OCI-LY1 (cell line): ENCODE measurements around the gene ATP11A.

Source experiments
- H2AFZ ChIP-seq: fragments of 200-600 bp; sonication (generic), shearing (Covaris generic); 2 replicates; pipeline ENCODE4 v1.6.0; 2014; ENCODE audit warnings: antibody characterized with exemption, mild to moderate bottlenecking, low read length
- H3F3A ChIP-seq: fragments of 200-600 bp; sonication (generic), shearing (Covaris generic); 2 replicates; pipeline ENCODE4 v1.6.0; 2014; ENCODE audit warnings: mild to moderate bottlenecking, antibody characterized with exemption, low read length, moderate library complexity; ENCODE audit not compliant: insufficient read depth
- H3K27ac ChIP-seq: fragments of 200-600 bp; sonication (generic); 2 replicates; pipeline ENCODE4 v1.5.1; 2014; ENCODE audit warnings: low read length, mixed run types, mild to moderate bottlenecking, low read depth; ENCODE audit not compliant: poor library complexity, severe bottlenecking
- H3K27me3 ChIP-seq: fragments of 200-600 bp; sonication (generic); 2 replicates; pipeline ENCODE4 v1.6.0; 2014; ENCODE audit warnings: antibody characterized with exemption, mild to moderate bottlenecking, low read length, moderate library complexity; ENCODE audit not compliant: insufficient read depth
- H3K36me3 ChIP-seq: fragments of 200-600 bp; sonication (generic); 2 replicates; pipeline ENCODE4 v1.6.1; 2014; ENCODE audit warnings: mild to moderate bottlenecking, antibody characterized with exemption, low read length, moderate library complexity, mixed read lengths; ENCODE audit not compliant: insufficient read depth
- H3K4me1 ChIP-seq: fragments of 200-600 bp; sonication (generic); 2 replicates; pipeline ENCODE4 v1.5.1; 2014; ENCODE audit warnings: mild to moderate bottlenecking, low read length, moderate library complexity; ENCODE audit not compliant: insufficient read depth, severe bottlenecking
- H3K4me2 ChIP-seq: fragments of 200-600 bp; sonication (generic), shearing (Covaris generic); 2 replicates; pipeline ENCODE4 v1.6.1; 2014; ENCODE audit warnings: low read length
- H3K4me3 ChIP-seq: fragments of 200-600 bp; sonication (generic); 2 replicates; pipeline ENCODE4 v1.5.1; 2014; ENCODE audit warnings: low read length, low read depth, mild to moderate bottlenecking, mixed read lengths; ENCODE audit not compliant: poor library complexity, severe bottlenecking
- H3K79me2 ChIP-seq: fragments of 200-600 bp; shearing (Covaris generic); 2 replicates; pipeline ENCODE4 v1.6.1; 2016; ENCODE audit warnings: mixed run types, low read length, mixed read lengths; ENCODE audit not compliant: insufficient read depth
- H3K9ac ChIP-seq: fragments of 200-600 bp; sonication (generic), shearing (Covaris generic); 2 replicates; pipeline ENCODE4 v1.6.1; 2014; ENCODE audit warnings: mild to moderate bottlenecking, low read length, mixed read lengths
- H3K9me2 ChIP-seq: fragments of 200-600 bp; sonication (generic), shearing (Covaris generic); 2 replicates; pipeline ENCODE4 v1.6.1; 2014; ENCODE audit warnings: low read depth, mild to moderate bottlenecking, low read length, mixed read lengths
- H3K9me3 ChIP-seq: fragments of 200-600 bp; shearing (Covaris generic); 2 replicates; pipeline ENCODE4 v1.6.1; 2014; ENCODE audit warnings: low read length, mixed read lengths
- H4K20me1 ChIP-seq: fragments of 200-600 bp; sonication (generic), shearing (Covaris generic); 2 replicates; pipeline ENCODE4 v1.6.0; 2016; ENCODE audit warnings: mild to moderate bottlenecking, low read length; ENCODE audit not compliant: insufficient read depth
- EZH2 ChIP-seq: fragments of 200-600 bp; sonication (generic), shearing (Covaris generic); IDR thresholded peaks from 2 replicates; pipeline ENCODE4 v1.8.0; 2017; ENCODE audit warnings: borderline replicate concordance, mixed run types, mild to moderate bottlenecking, antibody characterized with exemption, low read length, moderate library complexity, mixed read lengths
- TF ChIP-seq, protein P1 (sequence below): fragments of 200-600 bp; sonication (generic), shearing (Covaris generic); IDR thresholded peaks from 2 replicates; pipeline ENCODE4 v1.5.1; 2017; ENCODE audit warnings: mild to moderate bottlenecking, antibody characterized with exemption, low read length, moderate library complexity, mixed read lengths

Gene ATP11A

GRCh38 chr13:112737294-112737693 is 47.5 kb downstream of the ATP11A start:
- no peaks in the 10 kb centered on the region; the same call in 1 of the 2 replicates for H4K20me1 ChIP-seq
- no peaks in the 10 kb centered on the region for H3K4me1 ChIP-seq
- no peaks in the 10 kb centered on the region for H3K9me3 ChIP-seq
- no peak overlapping the region for H2AFZ ChIP-seq
- no peak overlapping the region for H3K4me2 ChIP-seq
- H3K79me2 ChIP-seq: no peaks in the 10 kb centered on the region
- peaks cover 7% of the 10 kb centered on the region; the same call in 1 of the 2 replicates for H3K27me3 ChIP-seq
- no peaks in the 10 kb centered on the region for H3K9me2 ChIP-seq
- no peak overlapping the region for H3K27ac ChIP-seq
- no peak overlapping the region for H3K9ac ChIP-seq
- no peak for TF ChIP-seq EZH2
- TF ChIP-seq, protein P1, sequence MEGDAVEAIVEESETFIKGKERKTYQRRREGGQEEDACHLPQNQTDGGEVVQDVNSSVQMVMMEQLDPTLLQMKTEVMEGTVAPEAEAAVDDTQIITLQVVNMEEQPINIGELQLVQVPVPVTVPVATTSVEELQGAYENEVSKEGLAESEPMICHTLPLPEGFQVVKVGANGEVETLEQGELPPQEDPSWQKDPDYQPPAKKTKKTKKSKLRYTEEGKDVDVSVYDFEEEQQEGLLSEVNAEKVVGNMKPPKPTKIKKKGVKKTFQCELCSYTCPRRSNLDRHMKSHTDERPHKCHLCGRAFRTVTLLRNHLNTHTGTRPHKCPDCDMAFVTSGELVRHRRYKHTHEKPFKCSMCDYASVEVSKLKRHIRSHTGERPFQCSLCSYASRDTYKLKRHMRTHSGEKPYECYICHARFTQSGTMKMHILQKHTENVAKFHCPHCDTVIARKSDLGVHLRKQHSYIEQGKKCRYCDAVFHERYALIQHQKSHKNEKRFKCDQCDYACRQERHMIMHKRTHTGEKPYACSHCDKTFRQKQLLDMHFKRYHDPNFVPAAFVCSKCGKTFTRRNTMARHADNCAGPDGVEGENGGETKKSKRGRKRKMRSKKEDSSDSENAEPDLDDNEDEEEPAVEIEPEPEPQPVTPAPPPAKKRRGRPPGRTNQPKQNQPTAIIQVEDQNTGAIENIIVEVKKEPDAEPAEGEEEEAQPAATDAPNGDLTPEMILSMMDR: no peak
- H3K36me3 ChIP-seq: no peaks in the 10 kb centered on the region
- H3K4me3 ChIP-seq: no peak overlapping the region
- no peaks in the 10 kb centered on the region for H3F3A ChIP-seq

GRCh38 chr13:112738606-112739005 is 48.8 kb downstream of the ATP11A start:
- Histone ChIP-seq H4K20me1 (no peaks in the 10 kb centered on the region; the same call in 1 of the 2 replicates), H3K9me3 (no peaks in the 10 kb centered on the region), H3K4me2 (no peak overlapping the region), H3K4me1 (no peaks in the 10 kb centered on the region), H3K36me3 (no peaks in the 10 kb centered on the region), H3K27ac (no peak overlapping the region), H3K79me2 (no peaks in the 10 kb centered on the region), H3F3A (no peaks in the 10 kb centered on the region), H2AFZ (no peak overlapping the region), H3K27me3 (peaks cover 3% of the 10 kb centered on the region; the same call in 1 of the 2 replicates), H3K9me2 (no peaks in the 10 kb centered on the region), H3K9ac (no peak overlapping the region), H3K4me3 (no peak overlapping the region)
- no peak for TF ChIP-seq EZH2
- TF ChIP-seq, protein P1: no peak

GRCh38 chr13:112740502-112741131 is 50.8 kb downstream of the ATP11A start:
- Histone ChIP-seq H3K4me1 (no peaks in the 10 kb centered on the region), H3K9ac (no peak overlapping the region), H4K20me1 (peaks cover 3% of the 10 kb centered on the region; the same call in 1 of the 2 replicates), H3K36me3 (no peaks in the 10 kb centered on the region), H3K27ac (no peak overlapping the region), H3K79me2 (no peaks in the 10 kb centered on the region), H3K9me2 (no peaks in the 10 kb centered on the region), H3K4me3 (no peak overlapping the region), H3F3A (no peaks in the 10 kb centered on the region), H3K27me3 (peaks cover 2% of the 10 kb centered on the region; the same call in 1 of the 2 replicates), H3K9me3 (no peaks in the 10 kb centered on the region), H3K4me2 (no peak overlapping the region), H2AFZ (no peak overlapping the region)
- no peak for TF ChIP-seq EZH2
- TF ChIP-seq, protein P1: no peak
